Activated gamma-delta T cell (primary cell): ENCODE results near the gene OR4Q3.
"Not testable (repeated sequence)": the region's sequence is repeated elsewhere in the genome, so short reads cannot be mapped to it uniquely, and the experiment has no call there.

Experiments
- DNase-seq: peaks from one replicate; lab custom pipeline; 2025; lab: John Stamatoyannopoulos, UW
- total RNA-seq, 2 donors: gene quantifications; one replicate each; lab custom pipeline; 2026; lab: John Stamatoyannopoulos, UW

OR4Q3 gene
- 0 reads per million in 2 donors for total RNA-seq

- no peak for DNase-seq
Measured at GRCh38 chr14:19743256-19743655, at the start of gene OR4Q3. TSS of gene OR4Q3 (plus strand) at chr14:19743571.

GRCh38 chr14:19729359-19729758 is 14.0 kb upstream of the OR4Q3 start:
- no peak for DNase-seq

GRCh38 chr14:19729763-19730162 is 13.6 kb upstream of the OR4Q3 start:
- DNase-seq, result no peak

- DNase-seq, result not testable (repeated sequence)
Measured at GRCh38 chr14:19733893-19734292, 9.5 kb upstream of the OR4Q3 start.

GRCh38 chr14:19752316-19752715 is 8.9 kb downstream of the OR4Q3 start:
- DNase-seq, result not testable (repeated sequence)

GRCh38 chr14:19754172-19754571 is 10.8 kb downstream of the OR4Q3 start:
- no peak for DNase-seq

GRCh38 chr14:19771491-19771890 is 28.1 kb downstream of the OR4Q3 start:
- not testable (repeated sequence) for DNase-seq

- no peak for DNase-seq
Measured at GRCh38 chr14:19771895-19772430, 28.6 kb downstream of the OR4Q3 start.

GRCh38 chr14:19772454-19772853 is 29.1 kb downstream of the OR4Q3 start:
- DNase-seq, result not testable (repeated sequence)

- not testable (repeated sequence) for DNase-seq
Measured at GRCh38 chr14:19773204-19773603, 29.8 kb downstream of the OR4Q3 start, which contains the start of gene OR4M1. TSS of gene OR4M1 (plus strand) at chr14:19773504. CDS start at chr14:19780323, 6,819 bp downstream.

- DNase-seq, result no peak
Measured at GRCh38 chr14:19775587-19775986, 32.2 kb downstream of the OR4Q3 start.

GRCh38 chr14:19785848-19786247 is 42.5 kb downstream of the OR4Q3 start:
- DNase-seq, result not testable (repeated sequence)

- DNase-seq, result not testable (repeated sequence)
Measured at GRCh38 chr14:19787318-19787717, 43.9 kb downstream of the OR4Q3 start.

- DNase-seq, result not testable (repeated sequence)
Measured at GRCh38 chr14:19788150-19788549, 44.8 kb downstream of the OR4Q3 start.

- not testable (repeated sequence) for DNase-seq
Measured at GRCh38 chr14:19796520-19797108, 53.2 kb downstream of the OR4Q3 start.
